Caco-2 (cell line): ENCODE measurements around the gene RNF113A. TPM values are rescaled to one million over a fixed set of nuclear protein-coding genes. Genes with fewer than 3 reads are reported as not detected.

ENCODE experiments used
- BruUV-seq: library from RNA; stranded (reverse); fragments of 400-500 nt; replicated peaks from 2 replicates; lab custom pipeline; 2021; lab: Mats Ljungman, UMichigan
- CTCF ChIA-PET: fragments of 300-600 bp; sonication (Branson Sonifier 250); formaldehyde crosslinking; loops from one replicate; lab custom pipeline; 2022; ENCODE audit warnings: antibody characterized with exemption; lab: Charles Lee
- POLR2A ChIA-PET: fragments of 300-600 bp; sonication (Branson Sonifier 250); formaldehyde crosslinking; loops from one replicate; lab custom pipeline; 2022; ENCODE audit warnings: antibody characterized with exemption; lab: Charles Lee
- DNase-seq, 2 experiments: peaks; one replicate each; pipeline versions ENCODE4 v3.0.0 to v3.0.0-alpha.2; 2020 to 2022
- H3K27me3 ChIP-seq: replicated peaks from 2 replicates; pipeline ENCODE4 v1.6.0; 2011; ENCODE audit warnings: low read length; ENCODE audit not compliant: control insufficient read depth, insufficient read depth
- H3K36me3 ChIP-seq: 2 replicates; pipeline ENCODE4 v1.5.1; 2011; ENCODE audit warnings: low read length; ENCODE audit not compliant: control insufficient read depth, insufficient read depth
- H3K4me1 ChIP-seq: fragments of 250-450 bp; sonication (Bioruptor Pico); 2 replicates; pipeline ENCODE4 v1.5.1; 2020; ENCODE audit warnings: mild to moderate bottlenecking
- H3K4me3 ChIP-seq: 2 replicates; pipeline ENCODE4 v1.5.1; 2011; ENCODE audit warnings: low read depth, mild to moderate bottlenecking, control low read depth, low read length
- H3K9me3 ChIP-seq: fragments of 250-450 bp; sonication (Bioruptor Pico); 2 replicates; pipeline ENCODE4 v1.5.1; 2020; ENCODE audit warnings: mild to moderate bottlenecking, moderate library complexity
- H3K27ac Mint-ChIP-seq: one replicate; pipeline ENCODE4 v1.8.0; 2022; ENCODE audit warnings: mixed read lengths; ENCODE audit not compliant: unreplicated experiment
- H3K27me3 Mint-ChIP-seq: one replicate; pipeline ENCODE4 v1.8.0; 2022; ENCODE audit warnings: mixed read lengths; ENCODE audit not compliant: insufficient read depth, unreplicated experiment
- H3K36me3 Mint-ChIP-seq: one replicate; pipeline ENCODE4 v1.8.0; 2022; ENCODE audit warnings: mild to moderate bottlenecking, mixed read lengths; ENCODE audit not compliant: insufficient read depth, unreplicated experiment
- H3K4me1 Mint-ChIP-seq: one replicate; pipeline ENCODE4 v1.8.0; 2022; ENCODE audit warnings: low read depth, mixed read lengths; ENCODE audit not compliant: unreplicated experiment
- H3K4me3 Mint-ChIP-seq: one replicate; pipeline ENCODE4 v1.8.0; 2022; ENCODE audit warnings: mild to moderate bottlenecking, moderate library complexity, mixed read lengths; ENCODE audit not compliant: unreplicated experiment
- H3K9me3 Mint-ChIP-seq: one replicate; pipeline ENCODE4 v1.8.0; 2022; ENCODE audit warnings: mixed read lengths; ENCODE audit not compliant: unreplicated experiment
- CTCF ChIP-seq, 2 experiments: fragments of 200-600 bp in 1 of 2; IDR thresholded peaks; 1 replicate in 1 of 2; 2 replicates in 1 of 2; pipeline versions ENCODE4 v1.5.1 to v1.8.0; 2011 to 2022; ENCODE audit warnings: antibody characterized with exemption in 1 of 2, control low read depth in 1 of 2, inconsistent platforms in 1 of 2, low read depth in 1 of 2, low read length in 1 of 2, mild to moderate bottlenecking in 1 of 2, moderate library complexity in 1 of 2; ENCODE audit not compliant: insufficient read depth in 1 of 2, severe bottlenecking in 1 of 2, unreplicated experiment in 1 of 2
- intact Hi-C: fragments of 100-400 bp; cut with micrococcal nuclease; formaldehyde crosslinking; loops from one replicate; pipeline ENCODE4 v1.10.0; 2022; ENCODE audit not compliant: unreplicated experiment
- total RNA-seq: library from RNA; stranded (reverse); gene quantifications from 2 replicates; pipeline ENCODE4 v1.2.3, GENCODE V29; 2022

Gene RNF113A
- total RNA-seq, 1 experiment from 2014 or later, result 12.7 TPM

DNA sequence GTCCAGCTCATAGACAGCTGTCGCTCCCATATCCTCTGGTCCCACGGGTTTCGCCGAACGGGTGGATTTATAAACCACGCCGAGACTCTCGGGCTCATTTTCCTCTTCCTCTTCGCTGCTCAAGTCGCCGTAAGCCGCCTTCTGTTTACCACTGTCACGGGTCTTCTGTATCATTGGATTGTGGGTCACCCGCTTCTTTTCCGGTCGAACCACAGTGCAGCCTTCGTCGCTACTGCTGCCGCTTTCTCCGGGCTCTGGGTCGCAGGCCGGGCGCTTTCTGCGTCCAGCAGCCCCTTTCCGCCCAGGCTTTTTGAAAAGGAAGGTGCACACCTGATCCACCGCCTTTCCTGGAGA is 311 bp downstream of the RNF113A start:
- POLR2A ChIA-PET, result interaction anchor here (2.0 to 2.9 kb wide), 2 partner anchors 18 to 80 kb away, joined by 11 to 14 read pairs; partner anchors contain the start of genes RPL39 and UPF3B
- H3K36me3 Mint-ChIP-seq, result peaks cover 10% of the 10 kb centered on the region
- BruUV-seq, result TSS peak; percentile 88
- Histone ChIP-seq H3K36me3 (no peaks in the 10 kb centered on the region), H3K4me3 (peak overlapping the region; percentile 74), H3K4me1 (no peaks in the 10 kb centered on the region), H3K9me3 (no peaks in the 10 kb centered on the region), H3K27me3 (no peaks in the 10 kb centered on the region)
- DNase-seq, result no peak
- no peaks in the 10 kb centered on the region for H3K9me3 Mint-ChIP-seq
- TF ChIP-seq CTCF (IDR thresholded peaks at IDR 0.05; ENCODE audit: insufficient read depth in 1 of 2, low read depth in 1 of 2, low read length in 1 of 2, severe bottlenecking in 1 of 2, unreplicated experiment in 1 of 2), result no peak
- H3K4me1 Mint-ChIP-seq, result no peaks in the 10 kb centered on the region
- no peaks in the 10 kb centered on the region for H3K27me3 Mint-ChIP-seq
- H3K27ac Mint-ChIP-seq, result peak overlapping the region; percentile 96
- CTCF ChIA-PET, result interaction anchor here (0.6 to 2.1 kb wide), 3 partner anchors 16 to 334 kb away, joined by 3 to 6 read pairs (median 3); partner anchors contain the start of gene SOWAHD
- intact Hi-C loops, result no loop called here
- H3K4me3 Mint-ChIP-seq, result peak overlapping the region; percentile 95

DNA sequence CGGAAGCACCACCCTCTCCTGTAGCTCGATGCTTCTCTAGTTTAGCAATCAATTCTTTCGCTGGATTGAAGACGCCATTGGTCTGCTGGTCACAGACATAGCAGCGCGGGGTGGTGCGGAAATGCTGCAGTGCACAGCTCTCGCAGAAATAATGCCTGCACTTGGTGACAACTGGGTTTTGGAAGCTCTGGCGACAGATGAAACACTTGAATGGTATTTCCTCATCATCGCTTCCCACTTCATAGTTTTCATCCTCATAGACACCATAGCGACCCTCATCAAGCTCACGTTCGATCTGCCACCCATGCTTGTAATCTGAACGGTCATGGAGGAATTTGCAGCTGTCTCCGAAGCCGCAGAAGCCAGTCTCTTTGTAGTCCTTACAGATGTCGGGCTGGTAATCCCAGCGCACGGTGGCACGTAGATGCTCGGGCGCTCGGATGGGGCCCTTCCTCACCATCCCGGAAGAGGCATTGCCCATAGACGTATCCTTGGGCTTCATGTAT is 854 bp downstream of the RNF113A start:
- no peak for TF ChIP-seq CTCF (IDR thresholded peaks at IDR 0.05; ENCODE audit: insufficient read depth in 1 of 2, low read depth in 1 of 2, low read length in 1 of 2, severe bottlenecking in 1 of 2, unreplicated experiment in 1 of 2)
- H3K27me3 ChIP-seq, result no peaks in the 10 kb centered on the region
- H3K27ac Mint-ChIP-seq, result peak overlapping the region; percentile 96
- H3K4me3 Mint-ChIP-seq, result peak overlapping the region; percentile 95
- no peaks in the 10 kb centered on the region for H3K4me1 Mint-ChIP-seq
- intact Hi-C loops, result loop anchor here (1.0 kb wide), 1 partner anchor 17 kb away; no protein-coding TSS in a partner anchor
- no peaks in the 10 kb centered on the region for H3K4me1 ChIP-seq
- DNase-seq, result no peak
- H3K36me3 Mint-ChIP-seq, result peaks cover 10% of the 10 kb centered on the region
- H3K36me3 ChIP-seq, result no peaks in the 10 kb centered on the region
- H3K9me3 Mint-ChIP-seq, result no peaks in the 10 kb centered on the region
- CTCF ChIA-PET, result interaction anchor here (0.6 to 2.1 kb wide), 5 partner anchors 17 to 333 kb away, joined by 3 to 6 read pairs (median 3); partner anchors contain the start of genes RPL39, SOWAHD and UPF3B
- no TSS peak for BruUV-seq
- no peaks in the 10 kb centered on the region for H3K9me3 ChIP-seq
- no peaks in the 10 kb centered on the region for H3K27me3 Mint-ChIP-seq
- peak overlapping the region; percentile 74 for H3K4me3 ChIP-seq
- POLR2A ChIA-PET, result interaction anchor here (2.0 to 2.9 kb wide), 2 partner anchors 18 to 79 kb away, joined by 11 to 14 read pairs; partner anchors contain the start of genes RPL39 and UPF3B

- Histone ChIP-seq H3K4me3 (peak overlapping the region; percentile 35), H3K36me3 (no peaks in the 10 kb centered on the region), H3K9me3 (no peaks in the 10 kb centered on the region), H3K27me3 (no peaks in the 10 kb centered on the region), H3K4me1 (no peaks in the 10 kb centered on the region)
- H3K4me3 Mint-ChIP-seq, result peak overlapping the region; percentile 91
- no TSS peak for BruUV-seq
- peaks cover 24% of the 10 kb centered on the region for H3K36me3 Mint-ChIP-seq
- no peaks in the 10 kb centered on the region for H3K9me3 Mint-ChIP-seq
- TF ChIP-seq CTCF (IDR thresholded peaks at IDR 0.05; ENCODE audit: insufficient read depth in 1 of 2, low read depth in 1 of 2, low read length in 1 of 2, severe bottlenecking in 1 of 2, unreplicated experiment in 1 of 2), result no peak
- intact Hi-C loops, result loop anchor here (1.0 kb wide), 2 partner anchors 17 to 62 kb away; partner anchors contain the start of gene RPL39
- DNase-seq, result no peak
- no peaks in the 10 kb centered on the region for H3K27me3 Mint-ChIP-seq
- H3K27ac Mint-ChIP-seq, result peak overlapping the region; percentile 97
- CTCF ChIA-PET, result interaction anchor here (0.8 to 1.3 kb wide), 3 partner anchors 17 to 62 kb away, joined by 3 to 8 read pairs (median 4); partner anchors contain the start of gene RPL39
- no peaks in the 10 kb centered on the region for H3K4me1 Mint-ChIP-seq
- POLR2A ChIA-PET, result interaction anchor here (0.5 to 2.2 kb wide), 10 partner anchors 8 to 159 kb away, joined by 3 to 31 read pairs (median 4); partner anchors contain the start of genes NDUFA1, RNF113A, RPL39 and SOWAHD
Observed at GRCh38 chrX:119853444-119853843, 18.1 kb downstream of the RNF113A start.
